ENCODE results near the gene YAE1. TPM values are rescaled to one million over a fixed set of nuclear protein-coding genes. Genes with fewer than 3 reads are reported as not detected.

The YAE1 gene
- total RNA-seq, 2 donors from 2014 or later = 9.8 to 28.3 TPM

DNA sequence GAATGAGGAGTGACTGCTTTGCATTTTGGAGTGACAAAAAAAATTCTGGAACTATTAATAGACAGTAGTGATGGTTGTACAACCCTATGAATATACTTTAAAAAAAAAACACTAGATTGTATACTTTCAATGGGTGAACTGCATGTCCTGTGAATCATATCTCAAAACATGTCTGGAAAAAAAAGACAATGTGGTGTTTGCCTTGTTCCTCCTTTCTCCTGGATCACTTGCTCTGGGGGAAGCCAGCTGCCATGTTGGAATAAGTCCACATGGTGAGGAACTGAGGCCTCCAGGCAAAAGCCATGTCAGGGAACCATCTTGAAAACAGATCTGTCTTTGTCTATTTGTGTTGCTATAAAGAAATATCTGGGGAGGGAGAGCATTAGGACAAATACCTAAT lies 39.5 kb upstream of the YAE1 start:
- TF ChIP-seq CTCF (IDR thresholded peaks at IDR 0.05) = no peak
- TF ChIP-seq POLR2A (IDR thresholded peaks at IDR 0.05) = no peak
- TF ChIP-seq POLR2AphosphoS5 (IDR thresholded peaks at IDR 0.05) = no peak
- Histone ChIP-seq H3K27me3 (replicated peaks; ENCODE audit: insufficient read depth) (no peaks in the 10 kb centered on the region), H3K4me1 (replicated peaks) (no peaks in the 10 kb centered on the region), H3K4me3 (no peak overlapping the region), H3K36me3 (no peaks in the 10 kb centered on the region), H3K9me3 (no peaks in the 10 kb centered on the region), H3K27ac (no peak overlapping the region)
- intact Hi-C loops (cut with DNase I) = no loop called here
- no peak for DNase-seq (ENCODE audit: low spot score)

- no peaks in the 10 kb centered on the region for H3K36me3 ChIP-seq
- WGBS = 52% methylated on average over 2 of the region's 2 CpGs
- H3K9me3 ChIP-seq = no peaks in the 10 kb centered on the region
- no peaks in the 10 kb centered on the region for H3K27me3 ChIP-seq (replicated peaks; ENCODE audit: insufficient read depth)
- H3K27ac ChIP-seq = no peak overlapping the region
- intact Hi-C loops (cut with DNase I) = no loop called here
- no peak for DNase-seq (ENCODE audit: low spot score)
- TF ChIP-seq CTCF (IDR thresholded peaks at IDR 0.05) (no peak), POLR2AphosphoS5 (IDR thresholded peaks at IDR 0.05) (no peak), POLR2A (IDR thresholded peaks at IDR 0.05) (no peak)
- H3K4me1 ChIP-seq (replicated peaks) = no peaks in the 10 kb centered on the region
- no peak overlapping the region for H3K4me3 ChIP-seq
Measured at GRCh38 chr7:39527296-39527695, 38.9 kb upstream of the YAE1 start.

DNA sequence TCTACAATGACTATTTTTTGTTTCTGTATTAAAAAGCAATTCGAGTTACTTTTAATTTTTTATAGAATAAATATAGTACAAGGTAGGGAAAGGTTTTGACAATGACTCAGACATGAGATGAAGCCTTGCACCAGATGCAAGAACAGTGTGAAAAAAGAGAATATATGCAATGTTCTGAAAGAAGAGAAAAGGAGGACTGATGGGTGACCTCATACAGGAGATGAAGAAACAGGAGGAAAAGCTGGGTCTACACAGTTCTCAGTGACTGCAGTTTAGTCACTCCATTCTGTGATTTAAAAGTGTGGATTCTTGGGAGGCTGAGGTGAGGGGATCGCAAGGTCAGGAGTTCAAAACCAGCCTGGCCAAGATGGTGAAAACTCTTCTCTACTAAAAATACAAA lies 38.3 kb upstream of the YAE1 start:
- Histone ChIP-seq H3K27ac (no peak overlapping the region), H3K36me3 (no peaks in the 10 kb centered on the region), H3K4me1 (replicated peaks) (no peaks in the 10 kb centered on the region), H3K27me3 (replicated peaks; ENCODE audit: insufficient read depth) (no peaks in the 10 kb centered on the region), H3K9me3 (no peaks in the 10 kb centered on the region), H3K4me3 (no peak overlapping the region)
- no peak for TF ChIP-seq POLR2A (IDR thresholded peaks at IDR 0.05)
- no peak for TF ChIP-seq CTCF (IDR thresholded peaks at IDR 0.05)
- TF ChIP-seq POLR2AphosphoS5 (IDR thresholded peaks at IDR 0.05) = no peak
- WGBS = 91% methylated on average over 2 of the region's 2 CpGs
- no peak for DNase-seq (ENCODE audit: low spot score)
- intact Hi-C loops (cut with DNase I) = no loop called here

DNA sequence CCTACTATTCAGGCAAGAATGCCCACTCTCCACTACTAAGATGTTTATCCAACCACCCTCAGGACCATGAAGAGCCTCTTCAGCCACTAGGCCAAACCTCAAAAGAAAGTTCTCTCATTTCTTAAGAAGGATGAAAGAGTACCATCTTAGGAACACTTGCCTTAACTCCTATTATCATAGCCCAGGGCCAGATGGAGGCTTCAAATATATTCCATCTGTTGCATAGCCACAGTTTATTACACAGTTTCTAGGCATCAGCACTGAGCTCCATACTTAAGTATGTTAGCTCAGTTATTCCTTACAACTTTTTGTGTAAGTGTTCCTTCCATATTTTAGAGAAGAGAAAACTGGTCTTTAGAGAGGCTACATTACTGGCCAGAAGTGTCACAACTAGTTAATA lies 37.4 kb upstream of the YAE1 start:
- no peaks in the 10 kb centered on the region for H3K4me1 ChIP-seq (replicated peaks)
- DNase-seq (ENCODE audit: low spot score) = no peak
- TF ChIP-seq POLR2A (IDR thresholded peaks at IDR 0.05) (no peak), CTCF (IDR thresholded peaks at IDR 0.05) (no peak), POLR2AphosphoS5 (IDR thresholded peaks at IDR 0.05) (no peak)
- H3K9me3 ChIP-seq = no peaks in the 10 kb centered on the region
- H3K27me3 ChIP-seq (replicated peaks; ENCODE audit: insufficient read depth) = no peaks in the 10 kb centered on the region
- intact Hi-C loops (cut with DNase I) = no loop called here
- no peak overlapping the region for H3K27ac ChIP-seq
- H3K36me3 ChIP-seq = no peaks in the 10 kb centered on the region
- H3K4me3 ChIP-seq = no peak overlapping the region

DNA sequence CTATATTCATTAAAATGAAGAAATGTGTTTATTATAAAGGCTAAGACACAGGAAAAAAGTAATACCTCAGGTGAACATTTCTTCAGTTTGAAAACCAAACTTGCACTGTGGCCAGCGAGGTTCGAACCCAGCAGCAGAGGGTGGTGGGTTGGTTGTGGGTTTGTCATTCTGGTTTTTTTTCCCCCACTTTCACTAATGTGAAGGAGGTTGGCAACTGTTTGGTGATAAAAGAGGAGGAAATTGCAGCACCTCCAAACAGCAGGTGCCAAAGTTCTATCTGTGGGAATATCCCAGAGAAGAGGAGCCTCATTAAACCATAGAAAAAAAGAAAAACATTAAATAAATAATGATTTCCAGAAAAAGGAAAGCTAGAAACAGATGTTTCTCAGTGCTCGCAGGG lies 36.6 kb upstream of the YAE1 start:
- H3K27me3 ChIP-seq (replicated peaks; ENCODE audit: insufficient read depth) = no peaks in the 10 kb centered on the region
- TF ChIP-seq POLR2A (IDR thresholded peaks at IDR 0.05) (no peak), CTCF (IDR thresholded peaks at IDR 0.05) (no peak), POLR2AphosphoS5 (IDR thresholded peaks at IDR 0.05) (no peak)
- H3K36me3 ChIP-seq = no peaks in the 10 kb centered on the region
- H3K27ac ChIP-seq = no peak overlapping the region
- no peak for DNase-seq (ENCODE audit: low spot score)
- H3K4me3 ChIP-seq = no peak overlapping the region
- 76% methylated on average over 3 of the region's 3 CpGs for WGBS
- no peaks in the 10 kb centered on the region for H3K4me1 ChIP-seq (replicated peaks)
- intact Hi-C loops (cut with DNase I) = no loop called here
- H3K9me3 ChIP-seq = no peaks in the 10 kb centered on the region
